Activated naive CD4-positive, alpha-beta T cell treated with anti-CD3 and anti-CD28 coated beads for 36 hours (primary cell): ENCODE results near the gene DTX4. TPM values are rescaled to one million over a fixed set of nuclear protein-coding genes. Genes with fewer than 3 reads are reported as not detected.
A peak's percentile ranks its signal among the peaks of the same experiment; 100 is the strongest.

Source experiments
- CTCF ChIA-PET: fragments of 350-600 bp; sonication (Branson Sonifier 250); formaldehyde crosslinking; loops from one replicate; lab custom pipeline; 2021; ENCODE audit warnings: antibody characterized with exemption; lab: Charles Lee
- DNase-seq: peaks from one replicate; pipeline ENCODE4 v3.0.0-alpha.2; 2020
- H3K27ac Mint-ChIP-seq: one replicate; pipeline ENCODE4 v1.8.0; 2021; ENCODE audit warnings: mild to moderate bottlenecking, mixed read lengths
- H3K27me3 Mint-ChIP-seq: one replicate; pipeline ENCODE4 v1.8.0; 2021; ENCODE audit warnings: low read depth, mixed read lengths
- H3K36me3 Mint-ChIP-seq: one replicate; pipeline ENCODE4 v1.8.0; 2021; ENCODE audit warnings: low read depth, mixed read lengths
- H3K4me1 Mint-ChIP-seq: one replicate; pipeline ENCODE4 v1.8.0; 2021; ENCODE audit warnings: low read depth, mixed read lengths
- H3K4me3 Mint-ChIP-seq: one replicate; pipeline ENCODE4 v1.8.0; 2021; ENCODE audit warnings: mild to moderate bottlenecking, moderate library complexity, mixed read lengths
- H3K9me3 Mint-ChIP-seq: one replicate; pipeline ENCODE4 v1.8.0; 2021; ENCODE audit warnings: mixed read lengths
- intact Hi-C: fragments of 100-400 bp; cut with micrococcal nuclease; formaldehyde crosslinking; loops from one replicate; pipeline ENCODE4 v1.15.1; 2023
- total RNA-seq, 2 experiments: library from RNA; stranded (reverse); gene quantifications; one replicate each; pipeline ENCODE4 v1.2.3, GENCODE V29; 2021

The DTX4 gene
- total RNA-seq, 2 experiments from 2014 or later, result 0.07 to 0.14 TPM

- DNase-seq, result peak; percentile 88
- CTCF ChIA-PET, result interaction anchor here (0.5 to 3.3 kb wide), 10 partner anchors 9 to 630 kb away, joined by 3 to 29 read pairs (median 4); partner anchors contain the start of gene DTX4
- H3K4me3 Mint-ChIP-seq, result peak overlapping the region; percentile 95
- intact Hi-C loops, result loop anchor here (1.0 to 10.0 kb wide), 11 partner anchors 8 to 1820 kb away; partner anchors contain the start of genes MED19, PATL1, SELENOH and TMX2
- no peaks in the 10 kb centered on the region for H3K27me3 Mint-ChIP-seq
- H3K4me1 Mint-ChIP-seq, result peaks cover 43% of the 10 kb centered on the region
- H3K27ac Mint-ChIP-seq, result peak overlapping the region; percentile 91
- peaks cover 47% of the 10 kb centered on the region for H3K36me3 Mint-ChIP-seq
- H3K9me3 Mint-ChIP-seq, result no peaks in the 10 kb centered on the region
Measured at GRCh38 chr11:59144579-59145345, 27.2 kb upstream of the DTX4 start.

- Mint-ChIP-seq H3K4me3 (peak overlapping the region; percentile 95), H3K27me3 (no peaks in the 10 kb centered on the region), H3K4me1 (peaks cover 45% of the 10 kb centered on the region), H3K36me3 (peaks cover 51% of the 10 kb centered on the region), H3K27ac (peak overlapping the region; percentile 91), H3K9me3 (no peaks in the 10 kb centered on the region)
- CTCF ChIA-PET, result interaction anchor here (1.4 to 3.3 kb wide), 2 partner anchors 10 to 26 kb away, joined by 8 to 19 read pairs; partner anchors contain the start of gene DTX4
- intact Hi-C loops, result loop anchor here (2.0 to 10.0 kb wide), 3 partner anchors 621 to 1821 kb away; partner anchors contain the start of genes SELENOH and TNKS1BP1
- no peak for DNase-seq
Measured at GRCh38 chr11:59145534-59145933, 26.4 kb upstream of the DTX4 start.

GRCh38 chr11:59151761-59152160 lies 20.2 kb upstream of the DTX4 start:
- Mint-ChIP-seq H3K36me3 (peaks cover 65% of the 10 kb centered on the region), H3K4me3 (no peak overlapping the region), H3K4me1 (peaks cover 43% of the 10 kb centered on the region), H3K27me3 (no peaks in the 10 kb centered on the region), H3K27ac (peak overlapping the region; percentile 91), H3K9me3 (peaks cover 4% of the 10 kb centered on the region)
- intact Hi-C loops, result loop anchor here (1.0 to 5.0 kb wide), 8 partner anchors 7 to 1724 kb away; partner anchors contain the start of genes FAM111B and SLC43A3
- no peak for DNase-seq
- CTCF ChIA-PET, result interaction anchor here (1.2 to 2.0 kb wide), 6 partner anchors 9 to 44 kb away, joined by 3 to 10 read pairs (median 4); partner anchors contain the start of gene FAM111B

- intact Hi-C loops, result loop anchor here (1.0 to 5.0 kb wide), 8 partner anchors 8 to 1725 kb away; partner anchors contain the start of genes FAM111B and SLC43A3
- Mint-ChIP-seq H3K9me3 (peaks cover 4% of the 10 kb centered on the region), H3K36me3 (peaks cover 60% of the 10 kb centered on the region), H3K27me3 (no peaks in the 10 kb centered on the region), H3K4me1 (peaks cover 38% of the 10 kb centered on the region), H3K4me3 (peak overlapping the region; percentile 53), H3K27ac (peak overlapping the region; percentile 91)
- peak; percentile 71 for DNase-seq
- CTCF ChIA-PET, result interaction anchor here (0.9 to 2.0 kb wide), 5 partner anchors 12 to 45 kb away, joined by 3 to 10 read pairs (median 6); partner anchors contain the start of genes DTX4 and FAM111B
Measured at GRCh38 chr11:59152312-59152951, 19.5 kb upstream of the DTX4 start.

- Mint-ChIP-seq H3K27me3 (no peaks in the 10 kb centered on the region), H3K4me1 (peaks cover 38% of the 10 kb centered on the region), H3K4me3 (no peak overlapping the region), H3K27ac (no peak overlapping the region), H3K9me3 (peaks cover 4% of the 10 kb centered on the region), H3K36me3 (peaks cover 43% of the 10 kb centered on the region)
- DNase-seq, result no peak
- intact Hi-C loops, result loop anchor here (5.0 kb wide), 4 partner anchors 197 to 1727 kb away; partner anchors contain the start of gene SLC43A3
- CTCF ChIA-PET, result interaction anchor here (0.6 to 1.0 kb wide), 2 partner anchors 8 to 153 kb away, joined by 3 read pairs; no protein-coding TSS in a partner anchor
Measured at GRCh38 chr11:59154610-59155009, 17.3 kb upstream of the DTX4 start.

GRCh38 chr11:59157433-59157832 lies 14.5 kb upstream of the DTX4 start:
- DNase-seq, result no peak

GRCh38 chr11:59158206-59159068 lies 13.5 kb upstream of the DTX4 start:
- peaks cover 8% of the 10 kb centered on the region for H3K4me1 Mint-ChIP-seq
- no peak overlapping the region for H3K4me3 Mint-ChIP-seq
- H3K9me3 Mint-ChIP-seq, result no peaks in the 10 kb centered on the region
- peaks cover 13% of the 10 kb centered on the region for H3K36me3 Mint-ChIP-seq
- H3K27me3 Mint-ChIP-seq, result peaks cover 11% of the 10 kb centered on the region
- intact Hi-C loops, result loop anchor here (1.0 to 5.0 kb wide), 8 partner anchors 16 to 506 kb away; partner anchors contain the start of genes FAM111A and FAM111B
- CTCF ChIA-PET, result interaction anchor here (0.6 to 4.1 kb wide), 45 partner anchors 9 to 505 kb away, joined by 3 to 57 read pairs (median 4); partner anchors contain the start of genes DTX4, FAM111A and FAM111B
- peak; percentile 80 for DNase-seq
- no peak overlapping the region for H3K27ac Mint-ChIP-seq

More at GRCh38 chr11:59157433-59157832, 14.5 kb upstream of the DTX4 start:
- Mint-ChIP-seq H3K36me3 (peaks cover 22% of the 10 kb centered on the region), H3K9me3 (peaks cover 3% of the 10 kb centered on the region), H3K4me3 (no peak overlapping the region), H3K4me1 (peaks cover 18% of the 10 kb centered on the region), H3K27me3 (peaks cover 11% of the 10 kb centered on the region), H3K27ac (no peak overlapping the region)
- intact Hi-C loops, result loop anchor here (5.0 kb wide), 3 partner anchors 200 to 505 kb away; no protein-coding TSS in a partner anchor
- CTCF ChIA-PET, result interaction anchor here (1.3 to 4.1 kb wide), 18 partner anchors 10 to 369 kb away, joined by 3 to 57 read pairs (median 8); partner anchors contain the start of genes DTX4 and FAM111A

GRCh38 chr11:59164028-59164427 lies 7.9 kb upstream of the DTX4 start:
- H3K9me3 Mint-ChIP-seq, result no peaks in the 10 kb centered on the region
- no peak overlapping the region for H3K4me3 Mint-ChIP-seq
- H3K36me3 Mint-ChIP-seq, result no peaks in the 10 kb centered on the region
- no peak overlapping the region for H3K27ac Mint-ChIP-seq
- DNase-seq, result no peak
- intact Hi-C loops, result no loop called here
- H3K27me3 Mint-ChIP-seq, result peaks cover 16% of the 10 kb centered on the region
- peaks cover 2% of the 10 kb centered on the region for H3K4me1 Mint-ChIP-seq
- CTCF ChIA-PET, result interaction anchor here (0.7 to 1.1 kb wide), 3 partner anchors 16 to 205 kb away, joined by 3 read pairs; no protein-coding TSS in a partner anchor

- CTCF ChIA-PET, result interaction anchor here (0.5 to 4.2 kb wide), 27 partner anchors 8 to 482 kb away, joined by 3 to 67 read pairs (median 7); partner anchors contain the start of gene MPEG1
- Mint-ChIP-seq H3K36me3 (no peaks in the 10 kb centered on the region), H3K4me3 (peak overlapping the region; percentile 68), H3K27me3 (peaks cover 18% of the 10 kb centered on the region), H3K27ac (no peak overlapping the region), H3K4me1 (peaks cover 13% of the 10 kb centered on the region), H3K9me3 (no peaks in the 10 kb centered on the region)
- DNase-seq, result peak; percentile 19
- intact Hi-C loops, result loop anchor here (1.0 kb wide), 1 partner anchor 28 kb away; no protein-coding TSS in a partner anchor
Measured at GRCh38 chr11:59172345-59173079, 580 bp downstream of the DTX4 start.
